Heart right ventricle (tissue), 16 donors: ENCODE measurements around the gene USP24. TPM values are rescaled to one million over a fixed set of nuclear protein-coding genes. Genes with fewer than 3 reads are reported as not detected.

Source experiments
- ATAC-seq, 8 donors: fragments of 200-7000 bp; cut with Tn5 transposase; one replicate each; pipeline ENCODE4 v1.9.1; 2020; ENCODE audit warnings: mild to moderate bottlenecking in 8 of 8, moderate library complexity in 8 of 8, moderate number of reproducible peaks in 1 of 8
- DNase-seq, 2 donors: peaks; one replicate each; pipeline ENCODE4 v3.0.0-alpha.2; 2020
- H3K27ac ChIP-seq, 10 donors: fragments of 200-600 bp; sonication (generic) in 2 of 10; one replicate each; pipeline versions ENCODE4 v1.5.0 to v1.8.0; 2020 to 2022; ENCODE audit warnings: mild to moderate bottlenecking in 3 of 10
- H3K27me3 ChIP-seq, 7 donors: fragments of 200-600 bp; one replicate each; pipeline ENCODE4 v1.8.0; 2021 to 2022; ENCODE audit warnings: mild to moderate bottlenecking in 2 of 7
- H3K36me3 ChIP-seq, 9 donors: fragments of 200-600 bp; sonication (generic) in 1 of 9; one replicate each; pipeline versions ENCODE4 v1.5.0 to v1.8.0; 2020 to 2022; ENCODE audit warnings: mild to moderate bottlenecking in 2 of 9
- H3K4me1 ChIP-seq, 9 donors: fragments of 200-600 bp; sonication (generic) in 1 of 9; one replicate each; pipeline versions ENCODE4 v1.5.0 to v1.8.0; 2020 to 2022; ENCODE audit warnings: mild to moderate bottlenecking in 4 of 9
- H3K4me3 ChIP-seq, 10 donors: fragments of 200-600 bp; sonication (generic) in 2 of 10; one replicate each; pipeline versions ENCODE4 v1.5.0 to v1.8.0; 2020 to 2022; ENCODE audit warnings: mild to moderate bottlenecking in 7 of 10, moderate library complexity in 2 of 10
- H3K9me3 ChIP-seq, 11 donors: fragments of 200-600 bp in 10 of 11; sonication (generic) in 2 of 11; one replicate each; pipeline versions ENCODE4 v1.5.0 to v1.8.0; 2013 to 2022; ENCODE audit warnings: mild to moderate bottlenecking in 2 of 11, control low read depth in 1 of 11, moderate library complexity in 1 of 11
- WGBS, 2 donors: extraction: QIAGEN DNeasy Blood & Tissue Kit; methylation state at CpG; one replicate each; pipeline ENCODE4 v1.1.7; 2013; ENCODE audit warnings: inconsistent platforms in 1 of 2; 5-methylcytosine and 5-hydroxymethylcytosine counted together
- intact Hi-C, 10 donors: fragments of 100-400 bp; cut with DNase I; formaldehyde crosslinking; loops; one replicate each; pipeline versions ENCODE4 v1.11.1 to v1.14.2; 2022
- polyA plus RNA-seq, 2 donors: library from polyadenylated mRNA; stranded (reverse); fragments of 200-250 nt; gene quantifications; one replicate each; pipeline ENCODE4 v1.2.3, GENCODE V29; 2013
- total RNA-seq, 10 donors: library from RNA; stranded (reverse); fragmentation: NEBNext Ultra II Directional in 3 of 10; extraction: Animal tissue kit (Norgen Biotek cat#: 25700) in 3 of 10; gene quantifications; one replicate each; pipeline versions ENCODE4 v1.2.1 to v1.2.4, GENCODE V29; 2021 to 2023
- TF ChIP-seq, protein P1 (sequence below), 9 donors: fragments of 200-600 bp; sonication (generic) in 2 of 9; IDR thresholded peaks; one replicate each; pipeline versions ENCODE4 v1.5.0 to v1.8.0; 2021 to 2022; ENCODE audit warnings: antibody characterized with exemption in 9 of 9, mild to moderate bottlenecking in 5 of 9, moderate library complexity in 1 of 9
- donor health status: Arrhythmogenic right ventricular cardiomyopathy.
- donor health status: ischemic (EF 13 %, LVEDD 7.1; RV severe dilation, severe dysfunction).
- donor health status: healthy with polysubstance abuse.
- donor health status: DM: no; HTN: yes; CAD: no.
- donor health status: DM: no; HTN: no; CAD: no.
- donor health status: ischemic (EF 25% LVEDD 6.9; RV normal size, moderate dysfunction).
- donor health status: ischemic (EF 25% LVEDD 5.7; RV mildly dilated, moderate dysfunction).
- donor health status: healthy.
- donor health status: DM: yes; HTN: yes; CAD: no.
- donor health status: Ischemic cardiomyopathy.
- donor health status: ischemic (EF 35%, LVEDD 5.7; RV mildly dilated, moderate dysfunction).
- donor health status: nonischemic (EF 11% LVEDD 7.7; RV severe dilation, severe dysfunction).
- donor health status: DM: yes; HTN: yes; CAD: no.
- donor health status: PGD.
- donor health status: ischemic (EF 29% LVEDD 5.4; RV normal size, mild dysfunction).
- donor health status: nonischemic (EF 23%, LVEDD 6.1; RV moderate dilation, normal function).

Gene USP24
- total and polyA plus RNA-seq, 12 donors = 7.1 to 49.7 (median 41.3) TPM

GRCh38 chr1:55155522-55155921 lies 59.6 kb downstream of the USP24 start:
- peak; percentile 50 to 95 (median 89) for ATAC-seq
- Histone ChIP-seq H3K27me3 (no peaks in the 10 kb centered on the region), H3K9me3 (no peaks in the 10 kb centered on the region), H3K36me3 (peaks cover 0 to 100% (median 30%) of the 10 kb centered on the region in 9 donors), H3K4me1 (peaks cover 0 to 21% (median 0%) of the 10 kb centered on the region in 9 donors), H3K4me3 (no peak overlapping the region), H3K27ac (no peak overlapping the region)
- WGBS, 2 donors = 37 to 41% methylated on average over 6 of the region's 6 CpGs
- TF ChIP-seq, protein P1, sequence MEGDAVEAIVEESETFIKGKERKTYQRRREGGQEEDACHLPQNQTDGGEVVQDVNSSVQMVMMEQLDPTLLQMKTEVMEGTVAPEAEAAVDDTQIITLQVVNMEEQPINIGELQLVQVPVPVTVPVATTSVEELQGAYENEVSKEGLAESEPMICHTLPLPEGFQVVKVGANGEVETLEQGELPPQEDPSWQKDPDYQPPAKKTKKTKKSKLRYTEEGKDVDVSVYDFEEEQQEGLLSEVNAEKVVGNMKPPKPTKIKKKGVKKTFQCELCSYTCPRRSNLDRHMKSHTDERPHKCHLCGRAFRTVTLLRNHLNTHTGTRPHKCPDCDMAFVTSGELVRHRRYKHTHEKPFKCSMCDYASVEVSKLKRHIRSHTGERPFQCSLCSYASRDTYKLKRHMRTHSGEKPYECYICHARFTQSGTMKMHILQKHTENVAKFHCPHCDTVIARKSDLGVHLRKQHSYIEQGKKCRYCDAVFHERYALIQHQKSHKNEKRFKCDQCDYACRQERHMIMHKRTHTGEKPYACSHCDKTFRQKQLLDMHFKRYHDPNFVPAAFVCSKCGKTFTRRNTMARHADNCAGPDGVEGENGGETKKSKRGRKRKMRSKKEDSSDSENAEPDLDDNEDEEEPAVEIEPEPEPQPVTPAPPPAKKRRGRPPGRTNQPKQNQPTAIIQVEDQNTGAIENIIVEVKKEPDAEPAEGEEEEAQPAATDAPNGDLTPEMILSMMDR (IDR thresholded peaks at IDR 0.05) = no peak
- intact Hi-C loops = loop anchor here in 3 of 10 donors (5.0 to 10.0 kb wide), 2 partner anchors 59 to 107 kb away; partner anchors contain the start of gene USP24 (in 2 of the 3)
- peak; percentile 33 to 76 for DNase-seq

GRCh38 chr1:55154616-55155015 lies 60.5 kb downstream of the USP24 start:
- no peaks in the 10 kb centered on the region for H3K9me3 ChIP-seq
- ATAC-seq = no peak
- H3K36me3 ChIP-seq = peaks cover 0 to 100% (median 28%) of the 10 kb centered on the region in 9 donors
- DNase-seq = no peak
- intact Hi-C loops = loop anchor here in 4 of 10 donors (5.0 to 10.0 kb wide), 3 partner anchors 58 to 108 kb away; partner anchors contain the start of gene USP24 (in 2 of the 4)
- TF ChIP-seq, protein P1 (IDR thresholded peaks at IDR 0.05) = no peak
- WGBS, 2 donors = 91 to 92% methylated on average over 5 of the region's 5 CpGs
- H3K4me3 ChIP-seq = no peak overlapping the region
- H3K27me3 ChIP-seq = no peaks in the 10 kb centered on the region
- H3K27ac ChIP-seq = no peak overlapping the region
- peaks cover 0 to 29% (median 0%) of the 10 kb centered on the region in 9 donors for H3K4me1 ChIP-seq

DNA sequence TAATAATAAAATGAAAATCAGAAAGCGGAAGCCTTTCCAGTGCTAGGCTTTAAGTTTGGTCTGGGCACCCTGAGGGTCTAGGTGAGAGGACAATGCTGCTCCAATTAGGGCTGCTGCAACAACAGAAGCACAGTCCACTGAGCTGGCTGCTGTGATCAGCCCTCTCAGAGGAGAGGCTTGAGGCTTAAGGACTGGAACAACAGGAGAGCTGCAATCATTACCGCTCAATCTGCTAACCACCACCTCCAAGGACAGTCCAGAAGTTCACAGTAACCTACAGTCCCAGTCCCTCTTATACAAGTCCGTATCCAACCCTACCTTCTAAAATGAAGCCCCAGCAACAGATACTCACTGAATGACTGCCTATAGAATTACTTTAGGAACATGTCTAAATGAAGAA lies 62.1 kb downstream of the USP24 start:
- peaks cover 0 to 100% (median 30%) of the 10 kb centered on the region in 9 donors for H3K36me3 ChIP-seq
- intact Hi-C loops = loop anchor here in 3 of 10 donors (5.0 to 10.0 kb wide), 2 partner anchors 59 to 62 kb away; partner anchors contain the start of gene USP24 (in 2 of the 3)

DNA sequence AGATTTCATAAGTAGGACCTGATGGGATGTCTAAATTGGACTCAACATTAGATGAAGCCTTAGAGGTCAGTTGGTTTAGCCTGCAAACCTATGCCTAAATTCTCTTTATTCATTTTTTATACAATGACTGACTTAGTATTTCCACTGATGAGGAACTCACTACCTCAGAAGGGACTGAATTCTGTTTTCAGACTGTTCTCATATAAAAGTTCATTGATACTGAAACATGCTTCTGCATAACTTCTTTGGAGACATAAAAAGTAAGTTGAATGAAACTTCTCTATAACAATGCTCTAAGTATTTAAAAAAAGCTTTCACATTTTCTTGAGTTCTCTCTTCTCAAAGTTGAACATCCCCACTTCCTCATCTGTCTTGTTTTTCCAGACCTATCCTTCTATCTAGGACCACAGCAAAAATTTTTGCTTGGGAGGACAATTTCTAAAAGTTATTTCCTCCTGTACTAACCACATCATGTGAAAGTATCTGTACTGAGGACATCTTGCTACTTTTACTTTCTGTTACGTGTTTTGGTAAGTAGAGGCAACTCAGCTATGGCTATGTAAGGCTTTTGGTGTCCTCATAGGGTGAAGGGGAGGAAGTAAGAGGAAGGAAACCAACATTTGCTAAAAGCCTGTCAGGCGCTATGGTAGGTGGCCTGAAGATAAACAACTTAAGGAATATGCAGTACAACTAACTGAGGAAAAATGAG lies 64.1 kb downstream of the USP24 start:
- TF ChIP-seq, protein P1 (IDR thresholded peaks at IDR 0.05) = no peak
- WGBS, 2 donors = 89 to 93% methylated on average over 2 of the region's 2 CpGs
- H3K27ac ChIP-seq = peak overlapping the region in 3 of 10 donors; percentile 2 to 80 (median 18)
- no peak overlapping the region for H3K4me3 ChIP-seq
- H3K9me3 ChIP-seq = no peaks in the 10 kb centered on the region
- H3K4me1 ChIP-seq = peaks cover 0 to 33% (median 0%) of the 10 kb centered on the region in 9 donors
- H3K36me3 ChIP-seq = peaks cover 0 to 100% (median 33%) of the 10 kb centered on the region in 9 donors
- no peaks in the 10 kb centered on the region for H3K27me3 ChIP-seq
- ATAC-seq (peak in 7 of 8 donors; percentile 43 to 74 (median 58)), DNase-seq (no peak)
- intact Hi-C loops = loop anchor here in 3 of 10 donors (5.0 to 10.0 kb wide), 2 partner anchors 61 to 64 kb away; partner anchors contain the start of gene USP24 (in 2 of the 3)

More for the DNA sequence above, 62.1 kb downstream of the USP24 start:
- no peaks in the 10 kb centered on the region for H3K9me3 ChIP-seq
- H3K4me1 ChIP-seq = peaks cover 0 to 32% (median 0%) of the 10 kb centered on the region in 9 donors
- no peak overlapping the region for H3K4me3 ChIP-seq
- no peak overlapping the region for H3K27ac ChIP-seq
- ATAC-seq = no peak
- no peak for DNase-seq
- TF ChIP-seq, protein P1 (IDR thresholded peaks at IDR 0.05) = no peak
- WGBS, 2 donors = 93 to 96% methylated on average over 3 of the region's 3 CpGs
- no peaks in the 10 kb centered on the region for H3K27me3 ChIP-seq
